NCI-H774 (cell line): Measurements from ENCODE around the gene C12orf57.

Experiments
- DNase-seq: peaks from one replicate; lab custom pipeline; 2025; lab: John Stamatoyannopoulos, UW

Gene C12orf57

DNA sequence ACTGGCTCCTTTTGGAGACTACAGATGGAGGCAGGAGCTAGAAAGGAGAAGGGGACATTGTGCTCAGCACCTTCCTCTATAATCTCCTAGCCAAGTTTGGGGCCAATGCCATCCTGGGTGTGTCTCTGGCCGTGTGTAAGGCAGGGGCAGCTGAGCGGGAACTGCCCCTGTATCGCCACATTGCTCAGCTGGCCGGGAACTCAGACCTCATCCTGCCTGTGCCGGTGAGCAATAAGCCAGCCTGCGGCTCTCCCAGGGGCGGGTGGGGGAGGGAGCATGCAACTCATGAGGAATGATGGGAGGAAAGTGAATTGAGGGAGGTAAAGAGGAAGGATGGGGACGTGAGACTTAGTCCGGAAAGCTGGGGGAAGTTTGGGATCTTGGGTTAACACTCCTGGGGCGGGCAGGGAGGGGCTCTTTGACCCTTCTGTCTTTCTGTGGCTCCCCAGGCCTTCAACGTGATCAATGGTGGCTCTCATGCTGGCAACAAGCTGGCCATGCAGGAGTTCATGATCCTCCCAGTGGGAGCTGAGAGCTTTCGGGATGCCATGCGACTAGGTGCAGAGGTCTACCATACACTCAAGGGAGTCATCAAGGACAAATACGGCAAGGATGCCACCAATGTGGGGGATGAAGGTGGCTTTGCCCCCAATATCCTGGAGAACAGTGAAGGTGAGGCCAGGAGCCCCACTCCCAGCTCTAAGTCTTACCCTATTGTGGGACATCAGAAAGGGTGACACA, 26.2 kb upstream of the C12orf57 start:
- no peak for DNase-seq

DNA sequence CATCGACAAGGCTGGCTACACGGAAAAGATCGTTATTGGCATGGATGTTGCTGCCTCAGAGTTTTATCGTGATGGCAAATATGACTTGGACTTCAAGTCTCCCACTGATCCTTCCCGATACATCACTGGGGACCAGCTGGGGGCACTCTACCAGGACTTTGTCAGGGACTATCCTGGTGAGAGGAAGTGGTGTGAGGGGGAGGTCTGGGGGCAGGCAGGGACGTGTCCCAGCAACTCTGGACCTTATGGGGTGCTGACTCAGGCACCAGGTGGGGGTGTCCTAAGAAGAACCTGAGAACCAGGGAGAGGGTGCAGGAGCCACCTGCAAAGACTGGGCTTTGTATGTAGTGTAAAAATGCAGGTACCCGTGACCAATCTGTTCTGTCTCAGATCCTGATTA, 24.2 kb upstream of the C12orf57 start:
- DNase-seq, result no peak

DNA sequence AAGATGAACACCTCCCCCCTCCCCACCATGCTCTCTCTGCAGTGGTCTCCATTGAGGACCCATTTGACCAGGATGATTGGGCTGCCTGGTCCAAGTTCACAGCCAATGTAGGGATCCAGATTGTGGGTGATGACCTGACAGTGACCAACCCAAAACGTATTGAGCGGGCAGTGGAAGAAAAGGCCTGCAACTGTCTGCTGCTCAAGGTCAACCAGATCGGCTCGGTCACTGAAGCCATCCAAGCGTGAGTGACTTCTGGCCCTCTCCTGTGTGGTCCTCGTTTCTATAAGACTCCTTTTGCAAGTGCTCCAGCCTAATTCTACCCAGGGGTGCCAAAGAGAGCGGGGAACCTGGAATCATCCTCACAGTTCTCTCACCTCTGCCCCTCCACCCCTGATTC, 22.3 kb upstream of the C12orf57 start:
- no peak for DNase-seq

DNA sequence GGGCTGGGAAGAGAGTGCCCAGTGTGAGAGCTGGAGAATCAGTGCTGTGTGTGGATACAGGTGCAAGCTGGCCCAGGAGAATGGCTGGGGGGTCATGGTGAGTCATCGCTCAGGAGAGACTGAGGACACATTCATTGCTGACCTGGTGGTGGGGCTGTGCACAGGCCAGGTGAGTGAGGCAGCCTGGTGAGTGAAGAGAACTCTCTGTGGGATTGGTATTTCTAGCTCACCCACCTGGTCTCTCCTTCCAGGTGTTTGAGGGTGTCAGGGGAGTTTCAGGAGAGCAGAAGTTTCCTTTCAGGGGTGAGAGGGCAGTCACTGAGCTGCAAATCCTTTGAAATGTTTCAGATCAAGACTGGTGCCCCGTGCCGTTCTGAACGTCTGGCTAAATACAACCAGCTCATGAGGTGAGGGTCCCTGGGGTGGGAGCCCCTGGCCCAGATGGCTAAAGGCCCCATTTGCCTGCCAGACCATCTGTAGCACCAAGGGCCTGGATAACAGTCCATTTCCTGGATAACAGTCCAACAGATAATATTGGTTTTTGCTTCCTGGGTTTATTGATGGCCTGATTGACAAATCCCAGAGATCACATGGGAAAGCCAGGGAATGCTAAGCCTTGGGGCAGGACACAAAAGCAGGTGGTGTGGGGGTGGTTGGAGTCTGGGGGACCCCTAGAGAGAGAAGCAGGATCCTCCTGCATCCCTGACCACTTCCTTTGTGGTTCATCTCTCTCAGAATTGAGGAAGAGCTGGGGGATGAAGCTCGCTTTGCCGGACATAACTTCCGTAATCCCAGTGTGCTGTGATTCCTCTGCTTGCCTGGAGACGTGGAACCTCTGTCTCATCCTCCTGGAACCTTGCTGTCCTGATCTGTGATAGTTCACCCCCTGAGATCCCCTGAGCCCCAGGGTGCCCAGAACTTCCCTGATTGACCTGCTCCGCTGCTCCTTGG, 21.6 kb upstream of the C12orf57 start:
- DNase-seq, result no peak

DNA sequence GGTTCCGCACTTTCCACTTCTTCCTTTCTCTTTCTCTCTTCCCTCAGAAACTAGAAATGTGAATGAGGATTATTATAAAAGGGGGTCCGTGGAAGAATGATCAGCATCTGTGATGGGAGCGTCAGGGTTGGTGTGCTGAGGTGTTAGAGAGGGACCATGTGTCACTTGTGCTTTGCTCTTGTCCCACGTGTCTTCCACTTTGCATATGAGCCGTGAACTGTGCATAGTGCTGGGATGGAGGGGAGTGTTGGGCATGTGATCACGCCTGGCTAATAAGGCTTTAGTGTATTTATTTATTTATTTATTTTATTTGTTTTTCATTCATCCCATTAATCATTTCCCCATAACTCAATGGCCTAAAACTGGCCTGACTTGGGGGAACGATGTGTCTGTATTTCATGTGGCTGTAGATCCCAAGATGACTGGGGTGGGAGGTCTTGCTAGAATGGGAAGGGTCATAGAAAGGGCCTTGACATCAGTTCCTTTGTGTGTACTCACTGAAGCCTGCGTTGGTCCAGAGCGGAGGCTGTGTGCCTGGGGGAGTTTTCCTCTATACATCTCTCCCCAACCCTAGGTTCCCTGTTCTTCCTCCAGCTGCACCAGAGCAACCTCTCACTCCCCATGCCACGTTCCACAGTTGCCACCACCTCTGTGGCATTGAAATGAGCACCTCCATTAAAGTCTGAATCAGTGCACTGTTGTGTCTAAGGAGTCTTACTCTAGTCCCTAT, 20.7 kb upstream of the C12orf57 start:
- DNase-seq, result no peak

DNA sequence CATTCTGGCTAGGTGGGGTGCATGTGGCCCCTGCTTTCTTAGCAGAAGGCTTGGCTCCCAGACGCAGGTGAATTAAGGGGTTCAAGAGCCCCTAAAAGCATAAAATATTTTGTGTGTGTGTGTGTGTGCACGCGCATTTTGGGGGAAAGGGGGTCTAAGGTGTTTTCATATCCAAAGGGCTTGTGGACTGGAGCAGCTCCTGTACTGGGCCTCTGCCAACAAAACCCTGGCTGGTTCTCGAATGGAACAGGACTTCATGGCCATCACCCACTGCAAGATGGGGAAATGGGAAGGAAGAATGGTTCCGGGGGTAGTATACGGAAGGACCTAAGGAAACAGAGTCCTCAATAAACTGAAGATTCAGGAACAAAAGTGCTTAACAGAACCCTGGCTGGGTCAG, 20.0 kb upstream of the C12orf57 start:
- DNase-seq, result no peak

DNA sequence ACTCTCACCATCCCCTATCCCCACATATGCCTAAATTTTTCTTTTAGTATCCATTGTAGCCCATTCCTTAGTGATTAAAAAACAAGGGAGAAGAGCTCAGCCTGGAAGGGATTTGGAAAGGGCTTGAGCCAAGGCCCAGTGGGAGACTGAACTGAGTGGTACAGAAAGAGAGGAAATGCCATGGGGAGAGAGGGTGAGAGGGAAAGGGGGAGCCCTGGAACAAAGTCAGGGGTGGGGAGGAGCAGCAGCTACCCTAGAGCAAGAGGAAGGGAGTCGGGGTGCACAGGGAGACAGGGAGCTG, 18.6 kb upstream of the C12orf57 start:
- no peak for DNase-seq

DNA sequence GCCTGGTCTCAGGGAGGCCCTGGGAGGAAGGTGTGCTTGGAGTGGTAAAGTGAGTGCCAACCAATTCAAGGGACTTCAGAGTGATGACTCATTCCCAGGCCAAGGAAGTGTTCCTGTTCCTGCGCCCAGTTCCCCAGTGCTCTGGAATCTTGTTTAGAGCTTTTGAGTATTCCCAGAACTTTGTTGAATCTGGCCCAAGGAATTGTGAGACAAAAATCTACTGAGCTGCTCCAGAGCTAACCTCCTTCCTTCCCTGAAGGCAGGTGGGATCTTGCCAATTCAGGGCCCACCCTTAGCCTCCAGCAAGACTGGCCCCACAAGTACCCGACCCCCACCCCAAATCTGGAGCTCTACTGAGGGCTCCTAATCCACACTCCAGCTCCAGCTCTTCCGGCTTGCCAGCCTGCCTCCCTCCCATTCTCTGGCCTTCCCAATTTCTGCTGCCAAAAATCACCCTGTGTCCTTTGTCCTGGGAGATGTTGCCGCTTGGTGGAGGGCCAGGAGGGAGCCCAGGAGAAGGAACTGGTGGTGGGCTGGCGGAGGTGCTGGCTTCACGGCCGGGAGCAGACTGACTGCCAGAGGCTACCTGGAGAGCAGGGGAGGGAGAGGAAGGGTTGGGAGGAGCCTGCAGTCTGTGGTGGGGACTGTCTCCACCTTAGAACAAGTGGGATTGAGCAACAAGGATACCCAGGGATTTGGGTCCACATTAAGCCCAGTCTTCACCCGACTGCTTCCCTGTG, 18.1 kb upstream of the C12orf57 start:
- DNase-seq, result no peak

DNA sequence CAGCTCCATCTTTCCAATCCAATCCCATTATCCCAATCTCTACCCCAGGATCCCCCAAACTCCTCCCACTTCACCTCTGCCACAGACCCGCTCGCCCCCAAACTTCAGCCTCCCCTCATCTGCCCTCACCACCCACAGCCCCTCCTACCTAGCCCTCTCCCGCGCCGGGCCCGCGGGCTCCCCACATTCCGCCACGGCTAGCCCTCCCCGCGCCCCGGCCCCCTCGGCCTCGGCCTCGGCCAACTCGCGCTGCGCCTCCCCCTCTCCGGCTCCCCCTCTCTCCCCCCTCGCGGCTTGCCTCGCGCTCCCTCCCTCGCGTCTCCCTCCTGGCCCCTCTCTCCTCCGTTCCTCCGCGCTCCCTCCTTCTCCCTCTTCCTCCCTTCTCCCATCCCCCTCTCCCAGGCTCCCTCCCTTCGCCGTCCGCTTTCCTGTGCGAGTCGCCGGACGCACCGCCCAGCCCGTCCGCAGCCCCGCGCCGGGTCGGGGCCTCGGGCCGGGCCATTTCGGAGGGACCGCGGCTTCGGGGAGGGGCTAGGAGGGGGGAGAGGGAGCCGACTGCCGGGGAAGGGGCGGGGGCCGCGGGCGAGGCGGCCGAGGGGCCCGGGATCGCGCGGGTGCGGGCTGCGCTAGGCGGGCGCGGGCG, 16.3 kb upstream of the C12orf57 start, which contains the start of gene ATN1:
Gene ATN1 (plus strand): TSS at position 581 of the 643 bp plus-strand sequence. CDS start 6,043 bp downstream, outside the sequence.
- peak; percentile 49 for DNase-seq

DNA sequence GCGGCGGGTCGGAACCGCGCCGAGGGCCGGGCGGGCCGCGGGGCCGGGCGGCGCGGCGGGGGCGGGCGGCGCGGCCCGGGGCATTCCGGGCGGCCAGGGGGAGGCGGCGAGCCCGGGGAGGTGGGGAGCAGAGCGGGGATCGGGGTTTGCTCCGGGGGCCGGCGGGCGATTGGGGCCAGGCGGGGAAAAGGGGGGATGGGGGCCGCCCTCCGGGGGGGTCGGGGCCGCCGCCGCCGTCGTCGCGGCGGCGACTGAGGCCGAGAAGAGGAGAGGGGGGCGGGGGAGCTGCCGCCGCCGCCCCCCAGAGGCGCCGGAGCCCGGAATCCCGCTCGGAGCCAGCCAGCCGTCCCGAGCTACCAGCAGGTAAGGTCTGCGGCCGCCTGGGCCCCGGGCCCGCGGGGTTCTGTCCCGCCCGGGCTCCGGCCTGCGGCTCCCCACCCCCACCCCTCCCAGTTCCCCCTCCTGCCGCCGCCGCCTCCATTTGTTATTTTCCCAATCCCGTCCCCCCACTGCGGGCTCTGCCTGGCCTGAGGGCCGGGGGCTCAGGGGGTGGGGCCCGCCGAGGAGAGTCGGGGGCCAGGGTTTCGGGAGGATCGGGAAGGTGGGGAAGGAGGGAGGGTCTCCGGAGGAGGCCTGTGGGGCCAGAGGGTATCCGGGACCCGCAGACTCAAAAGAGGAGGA, 15.7 kb upstream of the C12orf57 start:
- no peak for DNase-seq

DNA sequence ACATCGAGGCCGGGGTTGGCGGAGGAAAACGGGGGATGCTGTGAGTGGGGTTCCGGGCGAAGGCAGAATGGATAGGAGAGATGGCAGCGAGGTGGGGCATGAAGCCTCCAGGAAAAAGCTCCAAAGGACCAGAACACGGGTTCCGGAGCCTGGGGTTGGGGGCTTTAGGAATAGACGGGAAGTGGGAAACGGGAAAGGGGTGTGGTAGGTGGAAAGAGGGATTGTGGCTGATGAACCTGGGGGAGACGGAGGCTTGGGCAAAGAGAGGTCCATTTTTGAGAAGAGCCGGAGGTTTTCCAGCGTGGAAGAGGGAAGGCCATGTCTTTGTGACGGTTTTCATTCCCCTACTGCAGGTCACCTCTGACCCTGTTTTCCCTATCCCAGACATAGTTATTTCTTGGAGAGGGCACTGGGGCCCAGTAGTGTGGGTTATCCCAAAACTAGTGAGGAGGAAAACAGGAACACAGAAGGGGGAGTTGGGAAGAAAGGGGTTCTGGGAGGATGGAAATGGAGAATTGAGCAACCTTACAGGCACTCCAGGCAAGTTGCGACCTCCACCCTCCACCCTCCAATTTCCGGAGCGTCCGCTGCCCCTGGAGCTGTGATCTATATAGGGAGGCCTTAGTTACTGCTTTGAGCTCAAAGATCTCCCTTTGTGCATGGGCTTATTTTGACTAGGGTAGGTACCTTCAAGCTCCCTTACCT, 15.0 kb upstream of the C12orf57 start:
- DNase-seq, result no peak

DNA sequence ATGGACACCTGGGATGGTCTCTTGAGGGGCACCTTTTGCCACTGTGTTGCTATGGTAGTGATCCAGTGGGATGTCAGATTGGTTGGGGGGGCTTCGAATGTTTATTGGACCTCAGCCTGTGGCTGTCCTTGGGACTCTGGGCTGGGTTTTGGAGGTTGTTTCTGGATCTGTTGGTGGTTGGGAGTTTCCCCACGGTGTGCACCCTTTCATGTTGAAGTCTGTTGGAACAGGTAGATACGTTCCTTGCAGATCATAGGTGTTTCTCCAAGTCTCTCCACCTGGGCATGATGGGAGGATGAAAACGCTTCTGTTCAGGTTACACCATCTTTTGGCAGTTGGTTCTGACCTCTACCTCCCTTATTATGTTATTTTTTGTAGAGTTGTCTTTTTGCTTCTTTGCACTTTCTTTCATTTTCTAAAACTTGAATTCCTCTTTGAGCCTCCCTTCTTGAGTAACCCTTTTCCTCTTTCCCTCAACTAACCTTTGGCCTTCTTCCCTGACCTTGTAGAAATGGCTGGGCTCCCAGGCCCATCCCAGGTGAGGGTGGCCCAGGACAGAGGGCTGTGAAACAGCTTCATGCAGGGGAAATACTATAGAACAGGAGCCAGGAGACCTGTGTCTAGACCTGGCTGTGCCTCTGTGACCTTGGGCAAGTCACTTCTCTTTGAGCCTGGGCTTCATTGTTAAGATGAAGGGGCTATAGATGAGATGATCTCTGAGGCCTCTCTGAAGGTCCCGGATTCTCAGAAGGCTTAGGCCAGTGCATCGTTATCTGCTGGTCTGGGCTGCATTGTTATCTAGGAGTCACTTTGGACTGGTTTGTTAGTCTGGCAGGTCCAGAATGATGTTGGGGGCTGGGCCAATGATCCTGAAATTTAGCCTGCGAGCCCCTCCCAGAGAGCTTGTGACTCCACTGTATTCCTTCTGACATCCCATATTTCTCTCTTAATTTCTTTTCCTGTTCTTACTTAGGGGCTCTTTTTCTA, 14.1 kb upstream of the C12orf57 start:
- no peak for DNase-seq

DNA sequence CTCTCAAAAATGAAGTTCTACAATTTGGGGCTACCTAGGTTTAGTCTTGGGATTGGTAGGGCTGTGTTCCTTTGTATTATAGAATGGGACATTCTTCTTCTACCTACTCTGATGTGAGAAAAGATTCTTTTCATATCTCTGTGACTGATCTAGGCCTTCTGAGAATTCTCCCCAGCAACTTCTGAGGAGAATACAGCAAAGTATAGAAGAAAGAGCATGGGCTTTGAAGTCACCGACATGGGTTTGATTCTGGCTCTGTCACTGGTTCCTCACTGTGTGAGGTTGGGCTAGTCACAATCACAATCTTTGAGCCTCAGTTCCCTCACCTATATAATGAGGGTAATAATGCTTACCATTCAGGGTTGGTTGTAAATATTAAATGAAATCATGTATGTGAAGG, 11.1 kb upstream of the C12orf57 start:
- no peak for DNase-seq

DNA sequence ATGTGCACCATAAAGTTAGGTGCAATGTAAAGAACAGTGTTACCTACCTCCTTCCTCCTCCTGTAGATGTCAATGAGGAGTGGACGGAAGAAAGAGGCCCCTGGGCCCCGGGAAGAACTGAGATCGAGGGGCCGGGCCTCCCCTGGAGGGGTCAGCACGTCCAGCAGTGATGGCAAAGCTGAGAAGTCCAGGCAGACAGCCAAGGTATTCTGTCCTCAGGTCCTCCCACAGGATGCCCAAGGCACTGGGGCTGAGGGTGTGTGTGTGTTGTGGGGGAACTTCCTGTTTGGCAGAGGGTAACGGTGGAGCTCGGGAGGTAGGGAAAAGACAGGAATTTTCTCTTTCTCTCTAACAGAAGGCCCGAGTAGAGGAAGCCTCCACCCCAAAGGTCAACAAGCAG, 9.7 kb upstream of the C12orf57 start:
- DNase-seq, result no peak

DNA sequence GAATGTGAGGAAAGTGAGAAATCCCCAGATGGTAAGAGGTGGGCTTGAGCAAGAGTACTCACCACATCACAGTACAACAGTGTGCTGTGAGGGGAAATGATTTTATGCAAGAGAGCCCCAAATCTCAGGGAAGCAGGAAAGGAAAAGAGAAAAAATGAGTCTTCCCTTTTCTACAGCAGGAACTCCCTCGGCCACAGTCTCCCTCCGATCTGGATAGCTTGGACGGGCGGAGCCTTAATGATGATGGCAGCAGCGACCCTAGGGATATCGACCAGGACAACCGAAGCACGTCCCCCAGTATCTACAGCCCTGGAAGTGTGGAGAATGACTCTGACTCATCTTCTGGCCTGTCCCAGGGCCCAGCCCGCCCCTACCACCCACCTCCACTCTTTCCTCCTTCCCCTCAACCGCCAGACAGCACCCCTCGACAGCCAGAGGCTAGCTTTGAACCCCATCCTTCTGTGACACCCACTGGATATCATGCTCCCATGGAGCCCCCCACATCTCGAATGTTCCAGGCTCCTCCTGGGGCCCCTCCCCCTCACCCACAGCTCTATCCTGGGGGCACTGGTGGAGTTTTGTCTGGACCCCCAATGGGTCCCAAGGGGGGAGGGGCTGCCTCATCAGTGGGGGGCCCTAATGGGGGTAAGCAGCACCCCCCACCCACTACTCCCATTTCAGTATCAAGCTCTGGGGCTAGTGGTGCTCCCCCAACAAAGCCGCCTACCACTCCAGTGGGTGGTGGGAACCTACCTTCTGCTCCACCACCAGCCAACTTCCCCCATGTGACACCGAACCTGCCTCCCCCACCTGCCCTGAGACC, 8.2 kb upstream of the C12orf57 start:
- DNase-seq, result no peak

DNA sequence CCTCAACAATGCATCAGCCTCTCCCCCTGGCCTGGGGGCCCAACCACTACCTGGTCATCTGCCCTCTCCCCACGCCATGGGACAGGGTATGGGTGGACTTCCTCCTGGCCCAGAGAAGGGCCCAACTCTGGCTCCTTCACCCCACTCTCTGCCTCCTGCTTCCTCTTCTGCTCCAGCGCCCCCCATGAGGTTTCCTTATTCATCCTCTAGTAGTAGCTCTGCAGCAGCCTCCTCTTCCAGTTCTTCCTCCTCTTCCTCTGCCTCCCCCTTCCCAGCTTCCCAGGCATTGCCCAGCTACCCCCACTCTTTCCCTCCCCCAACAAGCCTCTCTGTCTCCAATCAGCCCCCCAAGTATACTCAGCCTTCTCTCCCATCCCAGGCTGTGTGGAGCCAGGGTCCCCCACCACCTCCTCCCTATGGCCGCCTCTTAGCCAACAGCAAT, 7.6 kb upstream of the C12orf57 start:
- no peak for DNase-seq

DNA sequence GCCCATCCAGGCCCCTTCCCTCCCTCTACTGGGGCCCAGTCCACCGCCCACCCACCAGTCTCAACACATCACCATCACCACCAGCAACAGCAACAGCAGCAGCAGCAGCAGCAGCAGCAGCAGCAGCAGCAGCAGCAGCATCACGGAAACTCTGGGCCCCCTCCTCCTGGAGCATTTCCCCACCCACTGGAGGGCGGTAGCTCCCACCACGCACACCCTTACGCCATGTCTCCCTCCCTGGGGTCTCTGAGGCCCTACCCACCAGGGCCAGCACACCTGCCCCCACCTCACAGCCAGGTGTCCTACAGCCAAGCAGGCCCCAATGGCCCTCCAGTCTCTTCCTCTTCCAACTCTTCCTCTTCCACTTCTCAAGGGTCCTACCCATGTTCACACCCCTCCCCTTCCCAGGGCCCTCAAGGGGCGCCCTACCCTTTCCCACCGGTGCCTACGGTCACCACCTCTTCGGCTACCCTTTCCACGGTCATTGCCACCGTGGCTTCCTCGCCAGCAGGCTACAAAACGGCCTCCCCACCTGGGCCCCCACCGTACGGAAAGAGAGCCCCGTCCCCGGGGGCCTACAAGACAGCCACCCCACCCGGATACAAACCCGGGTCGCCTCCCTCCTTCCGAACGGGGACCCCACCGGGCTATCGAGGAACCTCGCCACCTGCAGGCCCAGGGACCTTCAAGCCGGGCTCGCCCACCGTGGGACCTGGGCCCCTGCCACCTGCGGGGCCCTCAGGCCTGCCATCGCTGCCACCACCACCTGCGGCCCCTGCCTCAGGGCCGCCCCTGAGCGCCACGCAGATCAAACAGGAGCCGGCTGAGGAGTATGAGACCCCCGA, 7.0 kb upstream of the C12orf57 start:
- DNase-seq, result no peak
